H1 (cell line): ENCODE measurements around the gene SPATA33. TPM values are rescaled to one million over a fixed set of nuclear protein-coding genes. Genes with fewer than 3 reads are reported as not detected.
A peak's percentile ranks its signal among the peaks of the same experiment; 100 is the strongest.

Experiments used
- CTCF ChIA-PET: fragments of 300-600 bp; sonication (Branson Sonifier 250); formaldehyde crosslinking; loops from one replicate; lab custom pipeline; 2021; ENCODE audit not compliant: partially characterized antibody; lab: Charles Lee
- POLR2A ChIA-PET: fragments of 300-600 bp; sonication (Branson Sonifier 250); formaldehyde crosslinking; loops from one replicate; lab custom pipeline; 2021; ENCODE audit warnings: inconsistent platforms; ENCODE audit not compliant: partially characterized antibody; lab: Charles Lee
- DNase-seq, 2 experiments: peaks; one replicate each; pipeline versions ENCODE4 v3.0.0 to v3.0.0-alpha.2; 2010 to 2022; ENCODE audit warnings: low spot score in 2 of 2, low read depth in 1 of 2, mixed read lengths in 1 of 2
- FAIRE-seq: peaks from 2 replicates; lab custom pipeline; 2011; peaks lifted over from hg19 to GRCh38; lab: Jason Lieb, UNC
- H2AFZ ChIP-seq: 2 replicates; pipeline ENCODE4 v1.8.1; 2012; ENCODE audit warnings: low read length, inconsistent platforms
- H2AK5ac ChIP-seq: 2 replicates; pipeline ENCODE4 v1.6.1; 2013; ENCODE audit warnings: low read depth, low read length
- H2BK120ac ChIP-seq: replicated peaks from 2 replicates; pipeline ENCODE3; 2013; ENCODE audit warnings: low read depth, low read length, inconsistent platforms
- H2BK12ac ChIP-seq: 2 replicates; pipeline ENCODE4 v1.6.1; 2013; ENCODE audit warnings: low read depth, low read length
- H2BK15ac ChIP-seq: 2 replicates; pipeline ENCODE4 v1.6.1; 2013; ENCODE audit warnings: low read length
- H2BK20ac ChIP-seq: 2 replicates; pipeline ENCODE4 v1.6.1; 2013; ENCODE audit warnings: low read length
- H2BK5ac ChIP-seq: 2 replicates; pipeline ENCODE4 v1.6.1; 2013; ENCODE audit warnings: low read depth, low read length
- H3K14ac ChIP-seq: 2 replicates; pipeline ENCODE4 v1.6.1; 2013; ENCODE audit warnings: inconsistent platforms; ENCODE audit not compliant: insufficient read length
- H3K18ac ChIP-seq: 2 replicates; pipeline ENCODE4 v1.6.1; 2013; ENCODE audit warnings: low read length; ENCODE audit errors: extremely low read depth
- H3K23ac ChIP-seq: 2 replicates; pipeline ENCODE4 v1.6.1; 2013; ENCODE audit warnings: inconsistent platforms; ENCODE audit not compliant: insufficient read length
- H3K23me2 ChIP-seq: 2 replicates; pipeline ENCODE4 v1.6.1; 2013; ENCODE audit warnings: low read depth, low read length
- H3K27ac ChIP-seq: 2 replicates; pipeline ENCODE4 v1.6.1; 2011; ENCODE audit warnings: low read depth, low read length, inconsistent platforms
- H3K27me3 ChIP-seq, 4 experiments: replicated peaks in 1 of 4; 1 replicate in 1 of 4; 2 replicates in 3 of 4; pipeline versions ENCODE4 v1.6.1 to v1.8.1; 2011 to 2013; ENCODE audit warnings: low read length in 3 of 4, mild to moderate bottlenecking in 3 of 4, inconsistent platforms in 2 of 4, mixed read lengths in 2 of 4, moderate library complexity in 1 of 4; ENCODE audit not compliant: control insufficient read depth in 3 of 4, insufficient read depth in 3 of 4; ENCODE audit errors: extremely low read depth in 1 of 4
- H3K36me3 ChIP-seq, 4 experiments: 2 replicates each; pipeline versions ENCODE4 v1.6.1 to v1.8.1; 2011 to 2013; ENCODE audit warnings: mild to moderate bottlenecking in 4 of 4, low read length in 3 of 4, moderate library complexity in 2 of 4, control low read depth in 1 of 4, inconsistent platforms in 1 of 4; ENCODE audit not compliant: insufficient read depth in 4 of 4, control insufficient read depth in 2 of 4
- H3K4ac ChIP-seq: replicated peaks from 2 replicates; pipeline ENCODE3; 2013; ENCODE audit warnings: low read length, low read depth, mixed read lengths, inconsistent platforms; ENCODE audit not compliant: insufficient read length
- H3K4me1 ChIP-seq, 4 experiments: replicated peaks in 1 of 4; 1 replicate in 1 of 4; 2 replicates in 3 of 4; pipeline versions ENCODE4 v1.6.1 to v1.8.1; 2011 to 2013; ENCODE audit warnings: low read length in 3 of 4, inconsistent platforms in 2 of 4, mixed read lengths in 1 of 4; ENCODE audit not compliant: insufficient read depth in 4 of 4, control insufficient read depth in 3 of 4
- H3K4me2 ChIP-seq, 2 experiments: 2 replicates each; pipeline versions ENCODE4 v1.6.1 to v1.8.1; 2011 to 2013; ENCODE audit warnings: low read depth in 2 of 2, low read length in 2 of 2, control low read depth in 1 of 2, inconsistent platforms in 1 of 2, mild to moderate bottlenecking in 1 of 2; ENCODE audit not compliant: insufficient read depth in 1 of 2
- H3K4me3 ChIP-seq, 4 experiments: fragments of 200-600, 300-600 bp in 1 of 4; sonication (generic), shearing (Covaris generic), sonication (Bioruptor Twin) in 1 of 4; 2 replicates each; pipeline versions ENCODE4 v1.5.1 to v1.8.1; 2011 to 2016; ENCODE audit warnings: low read length in 4 of 4, low read depth in 3 of 4, control low read depth in 2 of 4, inconsistent platforms in 2 of 4, mild to moderate bottlenecking in 2 of 4, mixed read lengths in 1 of 4, moderate library complexity in 1 of 4; ENCODE audit not compliant: insufficient read depth in 2 of 4; ENCODE audit errors: extremely low read depth in 1 of 4
- H3K56ac ChIP-seq: replicated peaks from 2 replicates; pipeline ENCODE3; 2013; ENCODE audit warnings: low read depth, mild to moderate bottlenecking, mixed read lengths, low read length, inconsistent platforms; ENCODE audit not compliant: insufficient read length
- H3K79me1 ChIP-seq: 2 replicates; pipeline ENCODE4 v1.6.1; 2013; ENCODE audit warnings: low read depth, low read length, control low read depth
- H3K79me2 ChIP-seq, 2 experiments: 2 replicates each; pipeline versions ENCODE4 v1.6.1 to v1.8.1; 2012 to 2013; ENCODE audit warnings: low read length in 2 of 2, mild to moderate bottlenecking in 2 of 2, inconsistent platforms in 1 of 2; ENCODE audit not compliant: insufficient read depth in 2 of 2, control insufficient read depth in 1 of 2
- H3K9ac ChIP-seq, 4 experiments: replicated peaks in 1 of 4; 1 replicate in 1 of 4; 2 replicates in 3 of 4; pipeline versions ENCODE4 v1.6.1 to v1.8.1; 2011 to 2013; ENCODE audit warnings: low read depth in 3 of 4, low read length in 3 of 4, control low read depth in 2 of 4, mild to moderate bottlenecking in 2 of 4, moderate library complexity in 2 of 4, inconsistent platforms in 1 of 4; ENCODE audit errors: extremely low read depth in 1 of 4
- H3K9me3 ChIP-seq, 2 experiments: 2 replicates each; pipeline versions ENCODE4 v1.6.1 to v1.8.1; 2012 to 2013; ENCODE audit warnings: mild to moderate bottlenecking in 2 of 2, moderate library complexity in 2 of 2, control low read depth in 1 of 2, inconsistent platforms in 1 of 2, low read depth in 1 of 2, low read length in 1 of 2, mixed read lengths in 1 of 2; ENCODE audit not compliant: insufficient read depth in 2 of 2
- H4K20me1 ChIP-seq, 2 experiments: replicated peaks in 1 of 2; 2 replicates each; pipeline versions ENCODE3 to v1.8.1; 2011 to 2013; ENCODE audit warnings: inconsistent platforms in 2 of 2, low read length in 2 of 2, mild to moderate bottlenecking in 1 of 2; ENCODE audit not compliant: insufficient read depth in 2 of 2, control insufficient read depth in 1 of 2
- H4K5ac ChIP-seq: 2 replicates; pipeline ENCODE4 v1.6.1; 2013; ENCODE audit warnings: low read length, low read depth, mixed read lengths, inconsistent platforms; ENCODE audit not compliant: insufficient read length
- H4K8ac ChIP-seq: 2 replicates; pipeline ENCODE4 v1.8.0; 2013; ENCODE audit warnings: mild to moderate bottlenecking, moderate library complexity, low read length, inconsistent platforms; ENCODE audit not compliant: insufficient read depth; ENCODE audit errors: extremely low read depth
- H4K91ac ChIP-seq: replicated peaks from 2 replicates; pipeline ENCODE3; 2013; ENCODE audit warnings: low read length, mixed read lengths, inconsistent platforms; ENCODE audit not compliant: insufficient read length
- CREB1 ChIP-seq: IDR thresholded peaks from 2 replicates; pipeline ENCODE4 v1.6.1; 2012; ENCODE audit warnings: inconsistent platforms
- EP300 ChIP-seq, 2 experiments: IDR thresholded peaks; 1 replicate in 1 of 2; 2 replicates in 1 of 2; pipeline ENCODE4 v1.6.1; 2011 to 2012; ENCODE audit warnings: low read depth in 2 of 2, low read length in 2 of 2, mild to moderate bottlenecking in 2 of 2, borderline replicate concordance in 1 of 2, inconsistent platforms in 1 of 2, moderate library complexity in 1 of 2
- KDM5A ChIP-seq: fragments of 200-600 bp; IDR thresholded peaks from 2 replicates; pipeline ENCODE4 v1.7.1; 2012; ENCODE audit warnings: mild to moderate bottlenecking, low read length, inconsistent platforms, mixed read lengths
- MAFK ChIP-seq: IDR thresholded peaks from 2 replicates; pipeline ENCODE4 v1.6.1; 2012; ENCODE audit warnings: low read depth, mild to moderate bottlenecking, improper control_type of control experiment, low read length
- RNF2 ChIP-seq: fragments of 200-900, 300-1000 bp; sonication (generic); IDR thresholded peaks from 2 replicates; pipeline ENCODE4 v1.7.1; 2016; ENCODE audit warnings: borderline replicate concordance, low read depth, mild to moderate bottlenecking, antibody characterized with exemption, low read length; ENCODE audit not compliant: poor library complexity, severe bottlenecking; ENCODE audit errors: missing control alignments
- RXRA ChIP-seq: IDR thresholded peaks from 2 replicates; pipeline ENCODE4 v1.6.1; 2011; ENCODE audit warnings: low read depth, mild to moderate bottlenecking, low read length, moderate library complexity; ENCODE audit not compliant: insufficient read depth
- SAP30 ChIP-seq: fragments of 300-600 bp; sonication (generic); IDR thresholded peaks from 2 replicates; pipeline ENCODE4 v1.7.1; 2012; ENCODE audit warnings: low read length, moderate library complexity, mild to moderate bottlenecking, inconsistent platforms; ENCODE audit not compliant: insufficient read depth, insufficient replicate concordance
- SP4 ChIP-seq: IDR thresholded peaks from 2 replicates; pipeline ENCODE4 v1.6.1; 2012; ENCODE audit warnings: low read length, inconsistent platforms
- SRF ChIP-seq: IDR thresholded peaks from 2 replicates; pipeline ENCODE4 v1.6.1; 2011; ENCODE audit warnings: mild to moderate bottlenecking, low read depth, low read length, moderate library complexity
- TBP ChIP-seq: IDR thresholded peaks from 2 replicates; pipeline ENCODE4 v1.6.1; 2011; ENCODE audit warnings: low read depth, low read length, improper control_type of control experiment
- WGBS, 2 experiments: shearing (Covaris generic) in 1 of 2; methylation state at CpG; one replicate each; pipeline versions ENCODE4 v1.1.6 to v1.1.7; 2013 to 2015; ENCODE audit warnings: low lambda C conversion rate in 2 of 2, mixed read lengths in 2 of 2, inconsistent platforms in 1 of 2, low coverage in 1 of 2, missing lambda C conversion rate in 1 of 2; ENCODE audit not compliant: insufficient replicate concordance in 2 of 2, insufficient coverage in 1 of 2, insufficient read length in 1 of 2; ENCODE audit errors: extremely low coverage in 1 of 2, missing lambda C conversion rate in 1 of 2; 5-methylcytosine and 5-hydroxymethylcytosine counted together
- polyA plus RNA-seq, 7 experiments: library from polyadenylated mRNA; depleted of rRNA in 3 of 7; stranded (reverse) in 5 of 7; unstranded in 2 of 7; fragments of >200 nt in 5 of 7; fragments of 200-250 nt in 2 of 7; gene quantifications; 1 replicate in 5 of 7; 2 replicates in 1 of 7; 4 replicates in 1 of 7; pipeline versions ENCODE4 v1.2.1 to v1.2.3, GENCODE V29; 2011 to 2013; ENCODE audit warnings: missing spikeins in 2 of 7, mixed read lengths in 2 of 7
- total RNA-seq: library from RNA; stranded (reverse); fragmentation: NEBNext Ultra II Directional; extraction: Animal tissue kit (Norgen Biotek cat#: 25700); gene quantifications from 2 replicates; pipeline ENCODE4 v1.2.1, GENCODE V29; 2021

SPATA33 gene
- total and polyA plus RNA-seq, 2 of the 8 experiments (the other 6 are each of a cell fraction or from before 2014, with no cell fraction given) = 5.4 to 16.9 TPM

DNA sequence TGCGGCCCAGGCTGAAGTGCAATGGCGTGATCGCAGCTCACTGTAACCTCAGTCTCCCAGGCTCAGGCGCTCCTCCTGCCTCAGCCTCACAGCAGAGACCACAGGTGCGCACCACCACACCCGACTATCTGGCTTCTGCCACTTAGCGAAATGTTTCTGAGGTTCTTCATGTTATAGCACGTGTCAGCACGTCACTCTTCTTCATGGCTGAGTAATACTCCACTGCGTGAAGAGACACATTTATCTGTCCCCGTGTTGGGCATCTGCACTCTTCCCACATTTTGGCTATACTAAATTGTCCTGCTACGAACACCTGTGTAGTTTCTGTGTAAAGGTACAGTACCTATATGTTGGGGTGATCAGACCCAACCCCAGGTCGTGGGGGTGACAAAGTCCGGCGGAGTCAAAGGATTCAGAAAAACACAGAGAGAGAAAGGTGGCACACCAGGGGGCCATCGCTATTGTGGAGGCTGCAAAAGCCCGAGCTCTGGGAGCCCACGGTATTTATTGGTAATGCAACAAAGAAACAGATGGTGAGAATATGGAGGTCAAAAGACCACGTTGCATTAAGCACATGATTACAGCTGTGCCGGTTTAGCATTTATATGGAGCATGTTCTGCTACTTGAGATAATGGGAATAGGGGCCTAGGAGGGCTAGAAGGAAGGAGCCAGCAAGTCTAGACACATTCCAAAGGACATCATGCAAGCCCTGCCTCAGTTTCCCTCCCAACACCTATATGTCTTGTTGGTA, 45.0 kb upstream of the SPATA33 start:
- no peaks in the 10 kb centered on the region for H3K23me2 ChIP-seq
- ChIA-PET CTCF (interaction anchor here (0.6 to 5.1 kb wide), 6 partner anchors 10 to 53 kb away, joined by 4 to 56 read pairs (median 26); no protein-coding TSS in a partner anchor), POLR2A (interaction anchor here (1.2 to 1.4 kb wide), 4 partner anchors 10 to 28 kb away, joined by 5 to 6 read pairs (median 5); no protein-coding TSS in a partner anchor)
- no peak overlapping the region for H2BK5ac ChIP-seq
- H4K91ac ChIP-seq = peak overlapping the region; percentile 3
- no peaks in the 10 kb centered on the region; the same call in 1 of the 2 replicates for H3K79me1 ChIP-seq
- no peak overlapping the region for H3K27ac ChIP-seq
- no peak overlapping the region for H2BK120ac ChIP-seq
- H3K9ac ChIP-seq = no peak overlapping the region
- no peak overlapping the region for H2BK15ac ChIP-seq
- H3K14ac ChIP-seq = no peak overlapping the region
- no peak overlapping the region for H3K18ac ChIP-seq
- no peaks in the 10 kb centered on the region for H3K79me2 ChIP-seq
- no peaks in the 10 kb centered on the region for H3K36me3 ChIP-seq
- no peaks in the 10 kb centered on the region; a peak in 1 of 7 replicates for H3K27me3 ChIP-seq
- H3K4ac ChIP-seq = no peak overlapping the region
- H2AK5ac ChIP-seq = no peak overlapping the region
- no peak overlapping the region for H3K4me3 ChIP-seq
- H3K4me1 ChIP-seq = peaks cover 0 to 7% (median 2%) of the 10 kb centered on the region in 4 experiments; a peak in 3 of 7 replicates
- H4K5ac ChIP-seq = no peak overlapping the region
- no peak for FAIRE-seq
- H2BK12ac ChIP-seq = no peak overlapping the region
- H3K9me3 ChIP-seq = no peaks in the 10 kb centered on the region
- no peak overlapping the region for H4K8ac ChIP-seq
- no peak overlapping the region for H2AFZ ChIP-seq
- no peaks in the 10 kb centered on the region for H4K20me1 ChIP-seq
- H3K56ac ChIP-seq = no peak overlapping the region
- no peak overlapping the region for H3K4me2 ChIP-seq
- 94% methylated on average over 20 of the region's 20 CpGs; no CpG with 5 or more reads in 1 of the 2 experiments for WGBS, 2 experiments
- DNase-seq = no peak
- no peak overlapping the region for H2BK20ac ChIP-seq
- H3K23ac ChIP-seq = no peak overlapping the region
- no peak for TF ChIP-seq CREB1
- TF ChIP-seq SP4 = no peak
- TF ChIP-seq KDM5A = no peak
- no peak for TF ChIP-seq EP300 (IDR thresholded peaks at IDR 0.05; ENCODE audit: borderline replicate concordance in 1 of 2, low read depth in 2 of 2, low read length in 2 of 2)
- no peak for TF ChIP-seq RNF2
- no peak for TF ChIP-seq MAFK
- no peak for TF ChIP-seq SRF
- no peak for TF ChIP-seq SAP30
- TF ChIP-seq TBP = no peak
- TF ChIP-seq RXRA = no peak
